Left ventricle myocardium inferior (tissue), 1 donor: Measurements from ENCODE around the gene CCDC12. TPM values are rescaled to one million over a fixed set of nuclear protein-coding genes. Genes with fewer than 3 reads are reported as not detected.

Experiments used
- DNase-seq: peaks from one replicate; pipeline ENCODE4 v3.0.0-alpha.2; 2020
- H3K27ac ChIP-seq: fragments of 200-600 bp; replicated peaks from 2 replicates; pipeline ENCODE4 v1.8.0; 2021
- H3K27me3 ChIP-seq: fragments of 200-600 bp; 2 replicates; pipeline ENCODE4 v1.8.0; 2021; ENCODE audit warnings: low read depth
- H3K36me3 ChIP-seq: fragments of 200-600 bp; 2 replicates; pipeline ENCODE4 v1.8.0; 2021
- H3K4me1 ChIP-seq: fragments of 200-600 bp; 2 replicates; pipeline ENCODE4 v1.8.0; 2021
- H3K4me3 ChIP-seq: fragments of 200-600 bp; 2 replicates; pipeline ENCODE4 v1.8.0; 2021; ENCODE audit warnings: mild to moderate bottlenecking, moderate library complexity
- H3K9me3 ChIP-seq: fragments of 200-600 bp; replicated peaks from 2 replicates; pipeline ENCODE4 v1.8.0; 2021
- CTCF ChIP-seq: fragments of 200-600 bp; IDR thresholded peaks from 2 replicates; pipeline ENCODE4 v1.8.0; 2021; ENCODE audit warnings: antibody characterized with exemption, mild to moderate bottlenecking, borderline replicate concordance
- intact Hi-C: fragments of 100-400 bp; cut with micrococcal nuclease; formaldehyde crosslinking; loops from one replicate; pipeline ENCODE4 v1.11.0; 2022
- total RNA-seq: library from RNA; stranded (reverse); fragmentation: NEBNext Ultra II Directional; extraction: Animal tissue kit (Norgen Biotek cat#: 25700); gene quantifications from one replicate; pipeline ENCODE4 v1.2.1, GENCODE V29; 2021
- donor health status: DM: no; HTN: yes; CAD: no; lungs with severe emphysema.

The CCDC12 gene
- total RNA-seq, 1 donor from 2014 or later: 31.0 TPM

GRCh38 chr3:47018269-47018611, 41.7 kb upstream of the CCDC12 start:
- no peaks in the 10 kb centered on the region for H3K27me3 ChIP-seq
- H3K4me3 ChIP-seq: no peak overlapping the region
- peaks cover 26% of the 10 kb centered on the region for H3K4me1 ChIP-seq
- DNase-seq: no peak
- intact Hi-C loops: no loop called here
- H3K9me3 ChIP-seq: no peaks in the 10 kb centered on the region
- H3K36me3 ChIP-seq: peaks cover 39% of the 10 kb centered on the region
- no peak for TF ChIP-seq CTCF
- H3K27ac ChIP-seq: no peak overlapping the region

- H3K27ac ChIP-seq: no peak overlapping the region
These were observed 41.1 kb upstream of the CCDC12 start for GRCh38 chr3:47017504-47018268.

GRCh38 chr3:47016934-47017435, 40.4 kb upstream of the CCDC12 start:
- no peak overlapping the region for H3K4me3 ChIP-seq
- H3K4me1 ChIP-seq: peaks cover 20% of the 10 kb centered on the region
- DNase-seq: no peak
- intact Hi-C loops: no loop called here
- H3K27me3 ChIP-seq: no peaks in the 10 kb centered on the region
- peaks cover 39% of the 10 kb centered on the region for H3K36me3 ChIP-seq
- no peak overlapping the region for H3K27ac ChIP-seq
- no peaks in the 10 kb centered on the region for H3K9me3 ChIP-seq
- no peak for TF ChIP-seq CTCF

More at GRCh38 chr3:47017504-47018268, 41.1 kb upstream of the CCDC12 start:
- Histone ChIP-seq H3K4me3 (no peak overlapping the region), H3K4me1 (peaks cover 26% of the 10 kb centered on the region), H3K27me3 (no peaks in the 10 kb centered on the region), H3K36me3 (peaks cover 39% of the 10 kb centered on the region), H3K9me3 (no peaks in the 10 kb centered on the region)
- DNase-seq: no peak
- no peak for TF ChIP-seq CTCF
- intact Hi-C loops: no loop called here

- Histone ChIP-seq H3K9me3 (no peaks in the 10 kb centered on the region), H3K27ac (no peak overlapping the region), H3K27me3 (no peaks in the 10 kb centered on the region), H3K4me1 (peaks cover 20% of the 10 kb centered on the region), H3K4me3 (no peak overlapping the region), H3K36me3 (peaks cover 39% of the 10 kb centered on the region)
- no peak for TF ChIP-seq CTCF
- intact Hi-C loops: no loop called here
- DNase-seq: no peak
These were observed 39.8 kb upstream of the CCDC12 start for GRCh38 chr3:47016086-47016933.

GRCh38 chr3:47015151-47015550, 38.6 kb upstream of the CCDC12 start:
- H3K27ac ChIP-seq: no peak overlapping the region
- peaks cover 14% of the 10 kb centered on the region for H3K4me1 ChIP-seq
- intact Hi-C loops: no loop called here
- TF ChIP-seq CTCF: no peak
- H3K9me3 ChIP-seq: no peaks in the 10 kb centered on the region
- no peaks in the 10 kb centered on the region for H3K27me3 ChIP-seq
- no peak overlapping the region for H3K4me3 ChIP-seq
- peaks cover 39% of the 10 kb centered on the region for H3K36me3 ChIP-seq
- no peak for DNase-seq
